HepG2 (cell line): ENCODE measurements around the gene MAP3K14. TPM values are rescaled to one million over a fixed set of nuclear protein-coding genes. Genes with fewer than 3 reads are reported as not detected.

Experiments used
- BRD4 ChIP-seq: sonication (generic); formaldehyde crosslinking; IDR thresholded peaks from 2 replicates; pipeline ENCODE4 v1.4.0; 2020; ENCODE audit warnings: missing genetic modification reagents
- SATB2 ChIP-seq: sonication (generic); formaldehyde crosslinking; IDR thresholded peaks from 2 replicates; pipeline ENCODE4 v1.5.0; 2020; ENCODE audit warnings: missing genetic modification reagents
- TCF12 ChIP-seq, 2 experiments: fragments of 450-650 bp in 1 of 2; sonication (generic) in 1 of 2; formaldehyde crosslinking in 1 of 2; IDR thresholded peaks; 2 replicates each; pipeline versions ENCODE4 v1.6.1 to v1.8.0; 2017 to 2022; ENCODE audit warnings: antibody characterized with exemption in 1 of 2, mild to moderate bottlenecking in 1 of 2, missing genetic modification reagents in 1 of 2, moderate library complexity in 1 of 2
- ZNF616 ChIP-seq: sonication (generic); formaldehyde crosslinking; IDR thresholded peaks from 2 replicates; pipeline ENCODE4 v1.5.0; 2020; ENCODE audit warnings: low read depth, mild to moderate bottlenecking, missing genetic modification reagents
- ZNF670 ChIP-seq: sonication (generic); formaldehyde crosslinking; IDR thresholded peaks from 2 replicates; pipeline ENCODE4 v1.8.0; 2022; ENCODE audit warnings: mild to moderate bottlenecking, missing genetic modification reagents, borderline replicate concordance
- ZNF772 ChIP-seq: sonication (generic); formaldehyde crosslinking; IDR thresholded peaks from 2 replicates; pipeline ENCODE4 v1.5.0; 2020; ENCODE audit warnings: mild to moderate bottlenecking, missing genetic modification reagents
- ZNF781 ChIP-seq: sonication (generic); formaldehyde crosslinking; IDR thresholded peaks from 2 replicates; pipeline ENCODE4 v1.5.1; 2020; ENCODE audit warnings: borderline replicate concordance, mild to moderate bottlenecking, missing genetic modification reagents; ENCODE audit errors: not compliant biosample characterization
- polyA plus RNA-seq, 8 experiments: library from polyadenylated mRNA; depleted of rRNA in 3 of 8; stranded (reverse) in 7 of 8; unstranded in 1 of 8; fragments of >200 nt; fragmentation: Illumina TruSeq in 4 of 8; extraction: Trizol in 4 of 8; gene quantifications; 2 replicates each; pipeline versions ENCODE4 v1.2.1 to v1.2.3, GENCODE V29; 2011 to 2016; ENCODE audit warnings: low read depth in 4 of 8, missing spikeins in 1 of 8, mixed read lengths in 1 of 8; ENCODE audit not compliant: insufficient read depth in 1 of 8
- total RNA-seq, 5 experiments: library from RNA; depleted of rRNA; stranded (reverse); fragments of >200 nt; fragmentation: Illumina TruSeq; extraction: Trizol; gene quantifications; 2 replicates each; pipeline ENCODE4 v1.2.3, GENCODE V29; 2016; ENCODE audit warnings: low read depth in 1 of 5
- TF ChIP-seq, protein P1 (sequence below): sonication (generic); formaldehyde crosslinking; IDR thresholded peaks from 2 replicates; pipeline ENCODE4 v1.4.0; 2020; ENCODE audit warnings: mild to moderate bottlenecking, missing genetic modification reagents
- TF ChIP-seq, protein P2 (sequence below): sonication (generic); formaldehyde crosslinking; IDR thresholded peaks from 2 replicates; pipeline ENCODE4 v1.5.1; 2020; ENCODE audit warnings: missing genetic modification reagents, mild to moderate bottlenecking, borderline replicate concordance
- TF ChIP-seq, protein P3 (sequence below): sonication (generic); formaldehyde crosslinking; IDR thresholded peaks from 2 replicates; pipeline ENCODE4 v1.8.1; 2023; ENCODE audit warnings: mild to moderate bottlenecking, inconsistent platforms, moderate library complexity, missing genetic modification reagents, borderline replicate concordance
- TF ChIP-seq, protein P4 (sequence below): sonication (generic); formaldehyde crosslinking; IDR thresholded peaks from 2 replicates; pipeline ENCODE4 v1.8.0; 2022; ENCODE audit warnings: mild to moderate bottlenecking, missing genetic modification reagents, moderate library complexity
- TF ChIP-seq, protein P5 (sequence below): IDR thresholded peaks from 2 replicates; pipeline ENCODE4 v1.6.1; 2018; ENCODE audit warnings: missing genetic modification reagents, mild to moderate bottlenecking, missing compliant biosample characterization
- TF ChIP-seq, protein P6 (sequence below): sonication (generic); formaldehyde crosslinking; IDR thresholded peaks from 2 replicates; pipeline ENCODE4 v1.8.0; 2022; ENCODE audit warnings: missing genetic modification reagents, mild to moderate bottlenecking, moderate library complexity, borderline replicate concordance

The MAP3K14 gene
- total and polyA plus RNA-seq, 2 of the 13 experiments (the other 11 are each of a cell fraction or from before 2014, with no cell fraction given), result 2.6 TPM

DNA sequence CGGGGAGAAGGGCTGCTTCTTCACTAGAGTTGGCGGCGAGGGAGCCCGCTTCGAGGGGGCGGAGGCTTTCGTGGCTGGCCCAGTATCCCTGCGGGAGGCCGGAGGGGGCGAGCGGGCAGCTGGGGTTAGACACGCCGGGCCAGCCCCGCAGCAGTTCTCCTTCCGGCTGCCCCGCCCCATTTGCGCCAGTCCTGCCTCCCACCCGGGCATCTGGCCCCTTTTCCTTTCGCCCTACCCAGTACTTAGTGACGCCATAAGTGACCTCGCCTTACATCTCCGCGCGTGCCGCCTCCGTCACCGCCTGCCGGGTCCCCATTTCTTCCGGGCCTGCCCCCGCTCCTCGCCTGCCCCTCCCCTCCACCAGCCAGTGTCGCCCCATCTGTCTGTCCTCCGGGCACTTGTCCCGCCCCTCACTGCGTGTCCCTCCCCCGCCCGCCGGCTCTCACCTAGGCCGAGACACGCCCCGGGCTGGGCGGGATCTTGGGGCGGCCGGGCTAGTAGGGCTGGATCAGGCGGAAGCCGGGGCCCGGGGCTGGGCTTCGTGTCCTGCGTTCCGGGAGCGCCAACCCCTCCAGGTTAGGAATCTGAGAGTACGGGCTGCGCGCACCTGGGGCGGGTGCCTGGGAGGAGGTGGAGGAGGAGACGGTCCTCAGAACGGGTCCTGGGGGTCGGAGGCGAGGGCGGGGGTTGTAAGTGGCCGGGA, 69.2 kb downstream of the MAP3K14 start (continued):
- TF ChIP-seq, protein P1, sequence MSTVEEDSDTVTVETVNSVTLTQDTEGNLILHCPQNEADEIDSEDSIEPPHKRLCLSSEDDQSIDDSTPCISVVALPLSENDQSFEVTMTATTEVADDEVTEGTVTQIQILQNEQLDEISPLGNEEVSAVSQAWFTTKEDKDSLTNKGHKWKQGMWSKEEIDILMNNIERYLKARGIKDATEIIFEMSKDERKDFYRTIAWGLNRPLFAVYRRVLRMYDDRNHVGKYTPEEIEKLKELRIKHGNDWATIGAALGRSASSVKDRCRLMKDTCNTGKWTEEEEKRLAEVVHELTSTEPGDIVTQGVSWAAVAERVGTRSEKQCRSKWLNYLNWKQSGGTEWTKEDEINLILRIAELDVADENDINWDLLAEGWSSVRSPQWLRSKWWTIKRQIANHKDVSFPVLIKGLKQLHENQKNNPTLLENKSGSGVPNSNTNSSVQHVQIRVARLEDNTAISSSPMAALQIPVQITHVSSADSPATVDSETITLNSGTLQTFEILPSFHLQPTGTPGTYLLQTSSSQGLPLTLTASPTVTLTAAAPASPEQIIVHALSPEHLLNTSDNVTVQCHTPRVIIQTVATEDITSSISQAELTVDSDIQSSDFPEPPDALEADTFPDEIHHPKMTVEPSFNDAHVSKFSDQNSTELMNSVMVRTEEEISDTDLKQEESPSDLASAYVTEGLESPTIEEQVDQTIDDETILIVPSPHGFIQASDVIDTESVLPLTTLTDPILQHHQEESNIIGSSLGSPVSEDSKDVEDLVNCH (CRISPR knock-in tag), result no peak
- TF ChIP-seq TCF12 (IDR thresholded peaks at IDR 0.05) (no peak), TCF12 (CRISPR knock-in tag; IDR thresholded peaks at IDR 0.05) (0 out of 2 replicates have a peak, but pooled peaks have one; percentile 58), SATB2 (CRISPR knock-in tag) (0 out of 2 replicates have a peak, but pooled peaks have one; percentile 73), ZNF781 (no peak), ZNF670 (CRISPR knock-in tag) (no peak), ZNF772 (CRISPR knock-in tag) (no peak), ZNF616 (CRISPR knock-in tag) (peak; percentile 10; the same call in 1 of the 2 replicates), BRD4 (CRISPR knock-in tag) (peak; percentile 69; the same call in 1 of the 2 replicates)
- TF ChIP-seq, protein P2, sequence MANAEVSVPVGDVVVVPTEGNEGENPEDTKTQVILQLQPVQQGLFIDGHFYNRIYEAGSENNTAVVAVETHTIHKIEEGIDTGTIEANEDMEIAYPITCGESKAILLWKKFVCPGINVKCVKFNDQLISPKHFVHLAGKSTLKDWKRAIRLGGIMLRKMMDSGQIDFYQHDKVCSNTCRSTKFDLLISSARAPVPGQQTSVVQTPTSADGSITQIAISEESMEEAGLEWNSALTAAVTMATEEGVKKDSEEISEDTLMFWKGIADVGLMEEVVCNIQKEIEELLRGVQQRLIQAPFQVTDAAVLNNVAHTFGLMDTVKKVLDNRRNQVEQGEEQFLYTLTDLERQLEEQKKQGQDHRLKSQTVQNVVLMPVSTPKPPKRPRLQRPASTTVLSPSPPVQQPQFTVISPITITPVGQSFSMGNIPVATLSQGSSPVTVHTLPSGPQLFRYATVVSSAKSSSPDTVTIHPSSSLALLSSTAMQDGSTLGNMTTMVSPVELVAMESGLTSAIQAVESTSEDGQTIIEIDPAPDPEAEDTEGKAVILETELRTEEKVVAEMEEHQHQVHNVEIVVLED (CRISPR knock-in tag), result no peak
- TF ChIP-seq, protein P3, sequence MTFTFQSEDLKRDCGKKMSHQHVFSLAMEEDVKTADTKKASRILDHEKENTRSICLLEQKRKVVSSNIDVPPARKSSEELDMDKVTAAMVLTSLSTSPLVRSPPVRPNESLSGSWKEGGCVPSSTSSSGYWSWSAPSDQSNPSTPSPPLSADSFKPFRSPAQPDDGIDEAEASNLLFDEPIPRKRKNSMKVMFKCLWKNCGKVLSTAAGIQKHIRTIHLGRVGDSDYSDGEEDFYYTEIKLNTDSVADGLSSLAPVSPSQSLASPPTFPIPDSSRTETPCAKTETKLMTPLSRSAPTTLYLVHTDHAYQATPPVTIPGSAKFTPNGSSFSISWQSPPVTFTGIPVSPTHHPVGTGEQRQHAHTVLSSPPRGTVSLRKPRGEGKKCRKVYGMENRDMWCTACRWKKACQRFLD (CRISPR knock-in tag), result peak; percentile 71; the same call in 1 of the 2 replicates
- TF ChIP-seq, protein P4, sequence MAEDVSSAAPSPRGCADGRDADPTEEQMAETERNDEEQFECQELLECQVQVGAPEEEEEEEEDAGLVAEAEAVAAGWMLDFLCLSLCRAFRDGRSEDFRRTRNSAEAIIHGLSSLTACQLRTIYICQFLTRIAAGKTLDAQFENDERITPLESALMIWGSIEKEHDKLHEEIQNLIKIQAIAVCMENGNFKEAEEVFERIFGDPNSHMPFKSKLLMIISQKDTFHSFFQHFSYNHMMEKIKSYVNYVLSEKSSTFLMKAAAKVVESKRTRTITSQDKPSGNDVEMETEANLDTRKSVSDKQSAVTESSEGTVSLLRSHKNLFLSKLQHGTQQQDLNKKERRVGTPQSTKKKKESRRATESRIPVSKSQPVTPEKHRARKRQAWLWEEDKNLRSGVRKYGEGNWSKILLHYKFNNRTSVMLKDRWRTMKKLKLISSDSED (CRISPR knock-in tag), result no peak
- TF ChIP-seq, protein P5, sequence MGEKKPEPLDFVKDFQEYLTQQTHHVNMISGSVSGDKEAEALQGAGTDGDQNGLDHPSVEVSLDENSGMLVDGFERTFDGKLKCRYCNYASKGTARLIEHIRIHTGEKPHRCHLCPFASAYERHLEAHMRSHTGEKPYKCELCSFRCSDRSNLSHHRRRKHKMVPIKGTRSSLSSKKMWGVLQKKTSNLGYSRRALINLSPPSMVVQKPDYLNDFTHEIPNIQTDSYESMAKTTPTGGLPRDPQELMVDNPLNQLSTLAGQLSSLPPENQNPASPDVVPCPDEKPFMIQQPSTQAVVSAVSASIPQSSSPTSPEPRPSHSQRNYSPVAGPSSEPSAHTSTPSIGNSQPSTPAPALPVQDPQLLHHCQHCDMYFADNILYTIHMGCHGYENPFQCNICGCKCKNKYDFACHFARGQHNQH (CRISPR knock-in tag), result peak; percentile 55
- TF ChIP-seq, protein P6, sequence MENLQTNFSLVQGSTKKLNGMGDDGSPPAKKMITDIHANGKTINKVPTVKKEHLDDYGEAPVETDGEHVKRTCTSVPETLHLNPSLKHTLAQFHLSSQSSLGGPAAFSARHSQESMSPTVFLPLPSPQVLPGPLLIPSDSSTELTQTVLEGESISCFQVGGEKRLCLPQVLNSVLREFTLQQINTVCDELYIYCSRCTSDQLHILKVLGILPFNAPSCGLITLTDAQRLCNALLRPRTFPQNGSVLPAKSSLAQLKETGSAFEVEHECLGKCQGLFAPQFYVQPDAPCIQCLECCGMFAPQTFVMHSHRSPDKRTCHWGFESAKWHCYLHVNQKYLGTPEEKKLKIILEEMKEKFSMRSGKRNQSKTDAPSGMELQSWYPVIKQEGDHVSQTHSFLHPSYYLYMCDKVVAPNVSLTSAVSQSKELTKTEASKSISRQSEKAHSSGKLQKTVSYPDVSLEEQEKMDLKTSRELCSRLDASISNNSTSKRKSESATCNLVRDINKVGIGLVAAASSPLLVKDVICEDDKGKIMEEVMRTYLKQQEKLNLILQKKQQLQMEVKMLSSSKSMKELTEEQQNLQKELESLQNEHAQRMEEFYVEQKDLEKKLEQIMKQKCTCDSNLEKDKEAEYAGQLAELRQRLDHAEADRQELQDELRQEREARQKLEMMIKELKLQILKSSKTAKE (CRISPR knock-in tag), result peak; percentile 68; the same call in 1 of the 2 replicates
